Stomach (tissue), 4 donors: ENCODE data around the gene RASIP1.

Experiments used
- EP300 ChIP-seq: sonication (generic); formaldehyde crosslinking; IDR thresholded peaks from one replicate; pipeline ENCODE4 v1.6.1; 2017; ENCODE audit warnings: antibody characterized with exemption
- POLR2A ChIP-seq, 4 donors: fragments of 450-650 bp; IDR thresholded peaks; one replicate each; pipeline ENCODE4 v1.6.1; 2016; ENCODE audit warnings: antibody characterized with exemption in 4 of 4, control low read depth in 2 of 4, mild to moderate bottlenecking in 1 of 4, moderate library complexity in 1 of 4
- POLR2AphosphoS5 ChIP-seq, 3 donors: sonication (generic); formaldehyde crosslinking; IDR thresholded peaks; one replicate each; pipeline ENCODE4 v1.6.1; 2016; ENCODE audit warnings: antibody characterized with exemption in 3 of 3
- TF ChIP-seq, protein P1 (sequence below), 7 experiments: fragments of 450-650 bp in 4 of 7; fragments of 200-600 bp in 3 of 7; sonication (generic) in 3 of 7; IDR thresholded peaks; one replicate each; pipeline ENCODE4 v1.5.1; 2016 to 2019; ENCODE audit warnings: antibody characterized with exemption in 7 of 7, control low read depth in 2 of 7, mild to moderate bottlenecking in 1 of 7

DNA sequence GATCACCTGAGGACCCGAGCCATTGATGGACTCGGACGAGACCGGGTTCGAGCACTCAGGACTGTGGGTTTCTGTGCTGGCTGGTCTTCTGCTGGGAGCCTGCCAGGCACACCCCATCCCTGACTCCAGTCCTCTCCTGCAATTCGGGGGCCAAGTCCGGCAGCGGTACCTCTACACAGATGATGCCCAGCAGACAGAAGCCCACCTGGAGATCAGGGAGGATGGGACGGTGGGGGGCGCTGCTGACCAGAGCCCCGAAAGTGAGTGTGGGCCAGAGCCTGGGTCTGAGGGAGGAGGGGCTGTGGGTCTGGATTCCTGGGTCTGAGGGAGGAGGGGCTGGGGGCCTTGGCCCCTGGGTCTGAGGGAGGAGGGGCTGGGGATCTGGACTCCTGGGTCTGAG lies 15.8 kb upstream of the RASIP1 start:
- TF ChIP-seq, protein P1, sequence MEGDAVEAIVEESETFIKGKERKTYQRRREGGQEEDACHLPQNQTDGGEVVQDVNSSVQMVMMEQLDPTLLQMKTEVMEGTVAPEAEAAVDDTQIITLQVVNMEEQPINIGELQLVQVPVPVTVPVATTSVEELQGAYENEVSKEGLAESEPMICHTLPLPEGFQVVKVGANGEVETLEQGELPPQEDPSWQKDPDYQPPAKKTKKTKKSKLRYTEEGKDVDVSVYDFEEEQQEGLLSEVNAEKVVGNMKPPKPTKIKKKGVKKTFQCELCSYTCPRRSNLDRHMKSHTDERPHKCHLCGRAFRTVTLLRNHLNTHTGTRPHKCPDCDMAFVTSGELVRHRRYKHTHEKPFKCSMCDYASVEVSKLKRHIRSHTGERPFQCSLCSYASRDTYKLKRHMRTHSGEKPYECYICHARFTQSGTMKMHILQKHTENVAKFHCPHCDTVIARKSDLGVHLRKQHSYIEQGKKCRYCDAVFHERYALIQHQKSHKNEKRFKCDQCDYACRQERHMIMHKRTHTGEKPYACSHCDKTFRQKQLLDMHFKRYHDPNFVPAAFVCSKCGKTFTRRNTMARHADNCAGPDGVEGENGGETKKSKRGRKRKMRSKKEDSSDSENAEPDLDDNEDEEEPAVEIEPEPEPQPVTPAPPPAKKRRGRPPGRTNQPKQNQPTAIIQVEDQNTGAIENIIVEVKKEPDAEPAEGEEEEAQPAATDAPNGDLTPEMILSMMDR (IDR thresholded peaks at IDR 0.05) = no peak
- TF ChIP-seq POLR2A (IDR thresholded peaks at IDR 0.05) (no peak), EP300 (no peak), POLR2AphosphoS5 (IDR thresholded peaks at IDR 0.05) (no peak)
